A549 (cell line): ENCODE results near the gene RPAP3. TPM values are rescaled to one million over a fixed set of nuclear protein-coding genes. Genes with fewer than 3 reads are reported as not detected.

Experiments
- ATAC-seq, 2 experiments: fragments of 200-7000 bp in 1 of 2; fragments of >200 bp in 1 of 2; cut with Nextera tagmentation in 1 of 2; cut with Tn5 transposase in 1 of 2; 3 replicates each; pipeline versions ENCODE4 v1.8.0 to v1.9.1; 2018 to 2020; ENCODE audit warnings: mild to moderate bottlenecking in 1 of 2, moderate library complexity in 1 of 2
- CTCF ChIA-PET: fragments of 300-600 bp; sonication (Branson Sonifier 250); formaldehyde crosslinking; extraction: SDS; loops from one replicate; lab custom pipeline; 2021; ENCODE audit warnings: antibody characterized with exemption, inconsistent platforms; lab: Yijun Ruan, JAX
- POLR2A ChIA-PET: fragments of 350-600 bp; formaldehyde crosslinking; extraction: SDS; loops from one replicate; lab custom pipeline; 2021; ENCODE audit warnings: antibody characterized with exemption, inconsistent platforms; lab: Yijun Ruan, JAX
- DNase-seq, 2 experiments: peaks; one replicate each; pipeline versions ENCODE4 v3.0.0 to v3.0.0-alpha.2; 2011 to 2016; ENCODE audit warnings: low read depth in 1 of 2, low spot score in 1 of 2
- FAIRE-seq: peaks from 2 replicates; lab custom pipeline; 2011; peaks lifted over from hg19 to GRCh38; lab: Jason Lieb, UNC
- H3K27ac ChIP-seq, 2 experiments: fragments of >200 bp; sonication (Bioruptor Twin); formaldehyde crosslinking; 3 replicates each; pipeline ENCODE4 v1.5.1; 2016 to 2017
- H3K4me1 ChIP-seq: fragments of >200 bp; sonication (Bioruptor Twin); formaldehyde crosslinking; 3 replicates; pipeline ENCODE4 v1.6.1; 2016
- H3K4me2 ChIP-seq: fragments of >200 bp; sonication (Bioruptor Twin); formaldehyde crosslinking; 3 replicates; pipeline ENCODE4 v1.6.1; 2016
- H3K4me3 ChIP-seq: fragments of >200 bp; sonication (Bioruptor Twin); formaldehyde crosslinking; 3 replicates; pipeline ENCODE4 v1.5.1; 2016
- H3K9me3 ChIP-seq: fragments of >200 bp; sonication (Bioruptor Twin); formaldehyde crosslinking; 3 replicates; pipeline ENCODE4 v1.6.1; 2016
- BHLHE40 ChIP-seq: IDR thresholded peaks from 2 replicates; pipeline ENCODE4 v1.6.1; 2012; ENCODE audit warnings: low read depth, low read length, inconsistent platforms
- CBX8 ChIP-seq: fragments of 200-600 bp; sonication (generic); IDR thresholded peaks from 2 replicates; pipeline ENCODE4 v1.6.1; 2016
- CHD2 ChIP-seq: fragments of 150-350 bp; IDR thresholded peaks from 2 replicates; pipeline ENCODE4 v1.6.1; 2014; ENCODE audit warnings: low read length; ENCODE audit not compliant: partially characterized antibody
- CHD4 ChIP-seq: fragments of 200-600 bp; sonication (generic); IDR thresholded peaks from 2 replicates; pipeline ENCODE4 v1.6.1; 2016; ENCODE audit warnings: antibody characterized with exemption, mild to moderate bottlenecking, borderline replicate concordance
- EHF ChIP-seq: fragments of 250-450 bp; sonication (Bioruptor Pico); IDR thresholded peaks from 2 replicates; pipeline ENCODE4 v1.5.0; 2020; ENCODE audit warnings: mild to moderate bottlenecking
- EHMT2 ChIP-seq: fragments of 200-600 bp; sonication (generic); IDR thresholded peaks from 2 replicates; pipeline ENCODE4 v1.6.1; 2016; ENCODE audit warnings: antibody characterized with exemption, low read depth, mild to moderate bottlenecking, moderate library complexity
- EP300 ChIP-seq, 2 experiments: fragments of >200 bp; sonication (Bioruptor Twin); formaldehyde crosslinking; IDR thresholded peaks; 2 replicates in 1 of 2; 3 replicates in 1 of 2; pipeline ENCODE4 v1.6.1; 2016 to 2017
- GATA3 ChIP-seq: IDR thresholded peaks from 2 replicates; pipeline ENCODE4 v1.6.1; 2012; ENCODE audit warnings: borderline replicate concordance
- HDAC2 ChIP-seq: fragments of 200-600 bp; sonication (generic); IDR thresholded peaks from 2 replicates; pipeline ENCODE4 v1.6.1; 2016
- HEYL ChIP-seq: fragments of 250-450 bp; sonication (Bioruptor Pico); IDR thresholded peaks from 2 replicates; pipeline ENCODE4 v1.8.0; 2021; ENCODE audit warnings: mild to moderate bottlenecking, moderate library complexity
- HOXA7 ChIP-seq: fragments of 250-450 bp; sonication (Bioruptor Pico); IDR thresholded peaks from 2 replicates; pipeline ENCODE4 v1.5.0; 2020; ENCODE audit warnings: mild to moderate bottlenecking, moderate library complexity
- JUNB ChIP-seq: fragments of >200 bp; sonication (Bioruptor Twin); formaldehyde crosslinking; IDR thresholded peaks from 2 replicates; pipeline ENCODE4 v1.6.1; 2016
- KDM1A ChIP-seq: fragments of 200-600 bp; sonication (generic); IDR thresholded peaks from 2 replicates; pipeline ENCODE4 v1.6.1; 2016; ENCODE audit warnings: low read depth, mild to moderate bottlenecking
- MAFK ChIP-seq: fragments of 450-650 bp; IDR thresholded peaks from 2 replicates; pipeline ENCODE4 v1.6.1; 2014; ENCODE audit not compliant: partially characterized antibody
- MYC ChIP-seq: IDR thresholded peaks from 2 replicates; pipeline ENCODE4 v1.6.1; 2012; ENCODE audit warnings: mild to moderate bottlenecking, inconsistent platforms, low read length, improper control_type of control experiment, borderline replicate concordance
- NFE2L2 ChIP-seq: fragments of 150-350 bp; conservative IDR thresholded peaks from 2 replicates; pipeline ENCODE4 v1.6.1; 2014; ENCODE audit warnings: low read length
- NPAS2 ChIP-seq: fragments of 250-450 bp; sonication (Bioruptor Pico); IDR thresholded peaks from 2 replicates; pipeline ENCODE4 v1.8.0; 2022; ENCODE audit warnings: mild to moderate bottlenecking, moderate library complexity, borderline replicate concordance
- NR3C1 ChIP-seq: fragments of >200 bp; sonication (Bioruptor Twin); formaldehyde crosslinking; IDR thresholded peaks from 3 replicates; pipeline ENCODE4 v1.6.1; 2017
- PHF8 ChIP-seq: fragments of 200-600 bp; sonication (generic); IDR thresholded peaks from 2 replicates; pipeline ENCODE4 v1.6.1; 2016; ENCODE audit warnings: low read depth, mild to moderate bottlenecking, antibody characterized with exemption, moderate library complexity, borderline replicate concordance
- POLR2AphosphoS2 ChIP-seq: conservative IDR thresholded peaks from 2 replicates; pipeline ENCODE4 v1.6.1; 2012; ENCODE audit warnings: low read length, improper control_type of control experiment, inconsistent platforms
- RCOR1 ChIP-seq: fragments of 150-350 bp; IDR thresholded peaks from 2 replicates; pipeline ENCODE4 v1.6.1; 2014; ENCODE audit warnings: antibody characterized with exemption, low read length, low read depth
- SREBF2 ChIP-seq: fragments of 450-650 bp; IDR thresholded peaks from 2 replicates; pipeline ENCODE4 v1.6.1; 2014; ENCODE audit warnings: mild to moderate bottlenecking, moderate library complexity
- USF2 ChIP-seq: fragments of 450-650 bp; IDR thresholded peaks from 2 replicates; pipeline ENCODE4 v1.6.1; 2014; ENCODE audit warnings: antibody characterized with exemption
- ZFP36 ChIP-seq: fragments of 450-650 bp; IDR thresholded peaks from 2 replicates; pipeline ENCODE4 v1.6.1; 2014; ENCODE audit warnings: borderline replicate concordance; ENCODE audit not compliant: partially characterized antibody
- ZSCAN20 ChIP-seq: fragments of 250-450 bp; sonication (Bioruptor Pico); IDR thresholded peaks from 2 replicates; pipeline ENCODE4 v1.8.0; 2022; ENCODE audit warnings: mild to moderate bottlenecking, moderate library complexity
- WGBS: methylation state at CpG from one replicate; pipeline ENCODE4 v1.1.6; 2017; ENCODE audit errors: missing lambda C conversion rate; 5-methylcytosine and 5-hydroxymethylcytosine counted together
- polyA plus RNA-seq, 4 experiments: library from polyadenylated mRNA; depleted of rRNA in 3 of 4; stranded (reverse); fragments of >200 nt; fragmentation: RNase III in 1 of 4; extraction: RNeasy Plus Mini Kit Qiagen cat#74134 plus additional on column Dnase treatment in 1 of 4; gene quantifications; 2 replicates in 3 of 4; 3 replicates in 1 of 4; pipeline ENCODE4 v1.2.3, GENCODE V29; 2011 to 2017
- TF ChIP-seq, protein P1 (sequence below): fragments of 250-450 bp; sonication (Bioruptor Pico); IDR thresholded peaks from 2 replicates; pipeline ENCODE4 v1.5.0; 2020; ENCODE audit warnings: low read depth, mild to moderate bottlenecking, moderate library complexity
- TF ChIP-seq, protein P2 (sequence below): fragments of >200 bp; sonication (Bioruptor Twin); formaldehyde crosslinking; IDR thresholded peaks from 3 replicates; pipeline ENCODE4 v1.5.1; 2016

RPAP3 gene
- polyA plus RNA-seq, 2 of the 4 experiments (the other 2 are of a cell fraction): 51.6 to 74.6 TPM

DNA sequence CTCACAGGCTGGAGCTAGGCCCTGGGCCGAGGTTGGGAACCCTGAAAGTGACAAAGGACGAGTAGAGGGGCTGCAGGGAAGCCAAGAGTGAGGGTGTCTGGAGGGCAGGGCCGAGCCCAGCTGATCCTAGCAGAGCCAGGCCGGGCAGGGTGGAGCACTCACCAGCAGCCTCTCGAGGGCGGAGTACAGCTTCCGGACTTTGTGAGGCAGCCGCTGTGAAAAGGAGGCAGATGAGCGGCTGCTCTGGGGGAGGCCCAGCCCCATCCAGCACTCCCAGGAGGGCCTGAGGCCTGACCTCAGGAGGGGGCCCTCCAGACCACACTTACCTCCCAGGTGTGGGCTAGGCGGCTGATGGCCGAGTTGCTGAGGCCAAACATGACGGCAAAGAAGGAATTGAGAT lies 34.1 kb upstream of the RPAP3 start:
- peaks cover 8% of the 10 kb centered on the region for H3K4me1 ChIP-seq
- CTCF ChIA-PET: interaction anchor here (4.7 to 43.9 kb wide), 7 partner anchors 12 to 103 kb away, joined by 29 to 1399 read pairs (median 259); partner anchors contain the start of genes ENDOU, RAPGEF3 and SLC48A1
- H3K4me3 ChIP-seq: no peak overlapping the region
- FAIRE-seq: no peak
- H3K27ac ChIP-seq: no peak overlapping the region
- POLR2A ChIA-PET: no interaction called here
- TF ChIP-seq GATA3 (no peak), RCOR1 (no peak), HEYL (CRISPR knock-in tag) (no peak), ZFP36 (no peak), NR3C1 (no peak), MAFK (no peak), NPAS2 (CRISPR knock-in tag) (no peak), BHLHE40 (no peak), PHF8 (no peak), POLR2AphosphoS2 (no peak), NFE2L2 (no peak), CHD4 (no peak), HOXA7 (CRISPR knock-in tag) (no peak), SREBF2 (no peak), CHD2 (no peak)
- H3K4me2 ChIP-seq: no peak overlapping the region
- no peaks in the 10 kb centered on the region for H3K9me3 ChIP-seq
- no peak; a peak in 1 of 6 replicates for ATAC-seq
- no peak for DNase-seq
- WGBS: 63% methylated on average over 12 of the region's 12 CpGs

DNA sequence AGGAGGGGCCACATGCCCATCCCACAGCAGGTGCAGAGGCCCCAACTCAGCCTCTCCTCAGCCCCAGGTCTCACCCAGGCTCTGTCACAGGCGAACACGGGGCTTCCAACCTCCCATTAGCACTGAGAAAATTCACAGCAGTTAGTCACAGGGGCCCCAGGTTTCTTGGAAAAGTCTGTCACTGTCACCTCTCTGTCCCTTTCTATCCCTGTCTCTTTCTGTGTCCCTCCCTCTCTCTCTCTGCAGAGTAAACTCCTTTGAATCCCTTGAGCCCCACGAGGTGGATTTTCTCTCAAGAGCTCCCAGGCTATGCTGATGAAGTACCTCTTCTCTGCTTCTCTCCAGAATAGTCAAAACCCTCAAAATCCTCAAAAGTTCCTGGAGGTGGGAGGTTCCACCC lies 33.5 kb upstream of the RPAP3 start:
- DNase-seq (no peak), FAIRE-seq (no peak), ATAC-seq (no peak)
- no peak overlapping the region for H3K4me3 ChIP-seq
- ChIA-PET CTCF (interaction anchor here (7.4 to 43.9 kb wide), 6 partner anchors 12 to 104 kb away, joined by 147 to 1399 read pairs (median 298); partner anchors contain the start of genes ENDOU, RAPGEF3 and SLC48A1), POLR2A (no interaction called here)
- TF ChIP-seq, protein P1, sequence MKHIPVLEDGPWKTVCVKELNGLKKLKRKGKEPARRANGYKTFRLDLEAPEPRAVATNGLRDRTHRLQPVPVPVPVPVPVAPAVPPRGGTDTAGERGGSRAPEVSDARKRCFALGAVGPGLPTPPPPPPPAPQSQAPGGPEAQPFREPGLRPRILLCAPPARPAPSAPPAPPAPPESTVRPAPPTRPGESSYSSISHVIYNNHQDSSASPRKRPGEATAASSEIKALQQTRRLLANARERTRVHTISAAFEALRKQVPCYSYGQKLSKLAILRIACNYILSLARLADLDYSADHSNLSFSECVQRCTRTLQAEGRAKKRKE (CRISPR knock-in tag): no peak
- TF ChIP-seq HDAC2 (no peak), MYC (no peak), RCOR1 (no peak), HOXA7 (CRISPR knock-in tag) (no peak), SREBF2 (no peak), USF2 (no peak), EP300 (IDR thresholded peaks at IDR 0.05) (no peak), POLR2AphosphoS2 (no peak), EHMT2 (no peak), JUNB (no peak), KDM1A (no peak), EHF (CRISPR knock-in tag) (no peak), ZSCAN20 (CRISPR knock-in tag) (no peak), CBX8 (no peak)
- TF ChIP-seq, protein P2, sequence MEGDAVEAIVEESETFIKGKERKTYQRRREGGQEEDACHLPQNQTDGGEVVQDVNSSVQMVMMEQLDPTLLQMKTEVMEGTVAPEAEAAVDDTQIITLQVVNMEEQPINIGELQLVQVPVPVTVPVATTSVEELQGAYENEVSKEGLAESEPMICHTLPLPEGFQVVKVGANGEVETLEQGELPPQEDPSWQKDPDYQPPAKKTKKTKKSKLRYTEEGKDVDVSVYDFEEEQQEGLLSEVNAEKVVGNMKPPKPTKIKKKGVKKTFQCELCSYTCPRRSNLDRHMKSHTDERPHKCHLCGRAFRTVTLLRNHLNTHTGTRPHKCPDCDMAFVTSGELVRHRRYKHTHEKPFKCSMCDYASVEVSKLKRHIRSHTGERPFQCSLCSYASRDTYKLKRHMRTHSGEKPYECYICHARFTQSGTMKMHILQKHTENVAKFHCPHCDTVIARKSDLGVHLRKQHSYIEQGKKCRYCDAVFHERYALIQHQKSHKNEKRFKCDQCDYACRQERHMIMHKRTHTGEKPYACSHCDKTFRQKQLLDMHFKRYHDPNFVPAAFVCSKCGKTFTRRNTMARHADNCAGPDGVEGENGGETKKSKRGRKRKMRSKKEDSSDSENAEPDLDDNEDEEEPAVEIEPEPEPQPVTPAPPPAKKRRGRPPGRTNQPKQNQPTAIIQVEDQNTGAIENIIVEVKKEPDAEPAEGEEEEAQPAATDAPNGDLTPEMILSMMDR: no peak
- H3K4me1 ChIP-seq: peaks cover 8% of the 10 kb centered on the region
- no peaks in the 10 kb centered on the region for H3K9me3 ChIP-seq
- H3K4me2 ChIP-seq: no peak overlapping the region
- H3K27ac ChIP-seq: no peak overlapping the region
- 74% methylated on average over 3 of the region's 3 CpGs for WGBS
